Activated CD8-positive, alpha-beta memory T cell treated with anti-CD3 and anti-CD28 coated beads, Interleukin-2, amount 50 U/mL, for 24 hours (primary cell): Measurements from ENCODE around the gene IGHMBP2.

ENCODE experiments used
- DNase-seq: peaks from one replicate; pipeline ENCODE4 v3.0.0-alpha.2; 2020; ENCODE audit errors: extremely low read depth

Gene IGHMBP2

DNA sequence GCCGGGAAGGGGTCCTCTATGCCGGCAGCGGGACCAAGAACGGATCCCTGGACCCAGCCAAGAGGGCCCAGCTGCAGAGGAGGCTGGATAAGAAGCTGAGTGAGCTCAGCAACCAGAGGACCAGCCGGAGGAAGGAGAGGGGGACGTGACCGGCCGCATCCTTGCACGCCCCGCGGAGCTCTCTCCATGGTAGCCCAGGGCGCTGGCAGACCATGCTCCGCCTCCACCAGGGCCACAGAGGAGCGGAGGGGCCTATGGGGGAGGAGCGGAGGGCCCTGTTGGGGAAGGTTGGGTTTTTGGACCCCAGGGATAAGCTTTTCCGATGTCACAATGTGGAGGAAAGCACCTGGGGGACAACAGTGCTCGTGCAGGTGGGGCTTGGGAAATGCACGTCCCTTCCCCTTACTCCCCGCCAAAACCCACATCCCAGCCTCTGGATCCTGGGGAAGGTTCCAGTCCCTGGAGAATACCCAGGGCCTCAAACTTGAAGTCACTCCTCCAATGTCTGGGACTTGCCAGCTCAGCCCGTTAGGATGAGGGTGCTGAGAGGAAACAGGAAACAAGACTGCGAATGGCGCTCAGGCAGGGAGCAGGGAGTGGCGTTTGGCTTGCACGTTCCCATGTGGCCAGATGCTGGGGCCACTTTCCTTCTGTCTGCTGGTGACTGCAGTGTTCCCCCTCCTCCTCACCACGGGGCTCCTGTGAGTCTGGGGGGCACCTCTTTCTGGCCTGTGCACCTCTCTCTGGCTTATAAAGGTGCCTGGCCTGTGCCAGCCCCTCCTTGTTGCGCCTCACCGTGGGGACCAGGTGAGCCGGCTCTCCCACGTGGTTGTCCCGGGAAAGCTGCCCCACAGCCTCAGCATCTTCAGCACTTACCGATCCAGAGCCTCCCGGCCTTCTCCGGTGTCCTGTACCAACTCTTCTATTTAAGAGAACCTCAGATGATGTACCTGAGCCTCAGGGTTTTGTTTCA is 36.2 kb downstream of the IGHMBP2 start:
- no peak for DNase-seq

DNA sequence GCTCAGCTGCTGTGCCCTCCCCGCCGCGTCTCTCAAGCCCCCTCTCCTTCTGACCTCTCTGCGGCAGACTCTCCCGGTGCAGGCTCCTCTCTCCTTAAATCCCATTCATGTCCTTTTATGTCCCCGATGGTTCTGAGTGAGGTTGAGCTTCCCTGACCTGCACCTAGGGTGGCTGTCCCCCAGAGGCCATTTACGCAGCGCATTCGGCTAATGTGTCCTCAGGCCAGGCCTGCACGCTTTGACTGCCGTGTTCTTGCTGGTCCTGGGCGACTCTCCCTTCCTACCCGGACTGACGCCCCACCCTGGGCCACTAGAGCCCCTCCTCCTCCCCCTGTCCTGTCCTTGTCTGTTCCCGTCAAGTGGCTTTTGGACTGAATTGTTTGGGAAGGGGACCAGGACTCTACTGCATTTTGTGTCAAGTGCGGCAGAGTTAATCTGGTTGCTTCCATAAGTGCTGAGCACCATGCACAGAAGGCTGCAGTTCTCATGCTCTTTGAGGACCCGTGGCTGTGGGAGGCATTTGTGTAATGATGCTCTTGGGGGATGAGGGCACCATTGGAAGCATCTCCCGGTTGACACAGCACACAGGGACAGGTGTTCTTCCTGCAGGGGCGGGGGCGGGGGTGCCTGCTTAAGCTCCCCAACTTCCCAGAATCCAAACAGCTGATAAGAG is 37.1 kb downstream of the IGHMBP2 start:
- DNase-seq, result no peak

DNA sequence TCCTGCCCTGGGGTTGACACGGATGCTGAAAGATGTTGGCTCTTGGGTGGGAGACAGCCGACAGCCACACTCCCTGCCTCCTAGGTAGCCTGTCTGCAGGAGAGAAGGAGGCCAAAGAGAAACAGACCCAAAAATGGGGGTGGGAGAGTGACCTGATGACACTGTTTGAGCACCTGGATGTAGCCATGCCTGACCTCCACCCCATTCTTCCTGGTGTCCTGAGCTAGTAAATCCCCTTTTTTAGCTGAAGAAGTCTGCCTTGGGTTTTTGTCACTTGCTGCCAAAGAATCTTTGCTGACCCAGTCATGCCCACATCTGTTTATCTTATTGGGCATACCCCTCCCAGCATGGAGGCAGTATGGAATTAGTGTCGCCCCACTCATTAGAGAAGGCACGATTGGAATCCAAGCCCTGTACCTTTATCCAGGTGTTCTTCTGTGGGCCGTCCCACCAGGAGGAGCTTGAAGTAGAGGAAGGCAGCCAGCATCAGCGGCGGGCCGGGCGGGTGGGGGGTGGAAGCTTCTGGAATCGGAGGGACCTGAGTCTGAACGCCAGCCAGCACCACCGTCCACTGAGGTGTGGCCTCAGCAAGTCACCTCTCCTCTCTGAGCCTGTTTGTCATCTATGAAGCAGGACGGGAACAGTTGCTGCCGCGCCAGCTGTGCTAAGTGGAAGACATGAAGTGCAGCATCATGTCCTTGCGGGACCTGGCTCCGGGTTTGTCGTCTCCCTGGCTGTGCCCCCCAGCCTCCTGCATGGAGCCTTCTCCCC is 37.8 kb downstream of the IGHMBP2 start:
- DNase-seq, result no peak

DNA sequence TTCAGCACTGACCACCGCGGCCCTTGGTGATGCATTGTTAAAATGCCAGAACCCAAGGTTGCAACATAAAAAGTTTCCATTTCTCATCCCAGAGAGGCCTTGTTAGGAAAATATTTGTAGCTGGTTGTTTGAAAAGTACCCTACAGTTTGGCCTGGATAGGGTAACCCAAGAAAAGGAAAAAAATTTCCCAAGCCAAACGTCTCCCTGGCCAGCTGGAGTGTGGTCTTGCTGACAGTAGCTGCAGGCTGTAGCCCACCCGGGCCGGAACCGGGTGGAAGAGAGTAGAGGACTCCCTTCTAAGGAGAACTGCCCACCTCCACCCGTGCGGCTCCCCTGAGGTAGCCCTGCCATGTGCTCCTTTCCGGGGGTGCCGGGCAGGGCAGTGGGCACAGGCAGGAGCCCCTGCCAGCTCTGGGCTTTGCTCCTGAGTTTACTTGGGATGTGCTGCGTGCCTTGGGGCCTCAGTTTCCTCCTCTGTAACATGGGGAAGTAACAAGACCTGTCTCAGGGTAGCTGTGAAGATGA is 38.5 kb downstream of the IGHMBP2 start:
- DNase-seq, result no peak

DNA sequence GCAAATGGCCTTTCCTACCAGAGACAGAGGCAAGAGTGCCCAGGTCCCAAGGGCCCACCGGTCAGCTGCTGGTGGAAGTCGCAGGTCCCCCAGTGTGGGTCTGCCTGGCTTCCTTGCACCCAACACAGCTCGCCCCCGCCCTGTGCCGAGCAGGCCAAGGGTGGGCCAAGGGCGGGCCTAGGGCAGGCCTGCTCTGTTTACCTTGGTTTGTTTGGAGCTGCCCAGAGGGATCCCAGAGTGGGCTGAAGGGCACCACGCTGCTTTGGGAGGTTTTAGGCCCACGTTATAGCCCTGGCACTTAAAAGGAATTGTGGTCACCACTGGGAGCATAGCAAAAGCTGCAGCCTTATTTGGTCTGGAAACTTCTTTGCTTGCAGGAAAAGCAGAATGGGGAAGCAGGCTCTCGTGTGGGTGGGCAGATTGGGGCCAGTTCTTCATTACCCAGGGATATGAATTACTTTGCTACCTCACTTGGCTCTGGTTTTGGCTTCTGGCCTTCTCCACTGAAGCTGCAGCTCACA is 39.1 kb downstream of the IGHMBP2 start:
- no peak for DNase-seq

DNA sequence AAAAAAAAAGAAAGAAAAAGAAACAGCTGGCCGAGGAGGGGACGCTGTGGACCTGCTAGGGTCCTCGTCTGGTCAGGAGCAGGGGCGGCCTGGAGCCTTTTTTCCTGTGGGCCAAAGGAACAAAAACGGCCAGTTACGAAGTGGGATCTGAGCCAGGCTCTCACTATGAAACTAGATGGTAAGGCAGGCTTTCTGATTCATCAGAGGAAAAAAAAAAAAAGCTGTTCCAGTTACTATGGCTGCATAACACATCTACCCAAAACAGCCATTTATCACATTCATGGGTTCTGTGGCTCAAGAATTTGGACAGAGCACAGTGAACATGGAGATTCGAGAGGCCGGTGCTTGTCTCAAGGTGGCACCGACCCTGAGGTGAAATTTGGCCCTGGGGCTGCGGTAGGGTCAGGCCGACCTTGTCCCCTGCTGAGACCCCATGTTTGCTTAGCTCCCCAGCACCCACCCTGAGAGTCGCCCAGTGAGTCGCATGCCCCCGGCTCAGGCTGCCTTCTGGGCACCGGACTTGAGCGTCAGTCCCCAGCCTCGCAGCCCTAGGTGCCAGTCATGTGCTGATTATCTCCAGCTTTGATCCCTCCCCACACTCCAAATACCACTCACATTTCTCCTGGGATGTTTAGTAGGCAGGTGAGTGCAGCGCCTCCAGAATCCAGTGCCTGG is 42.9 kb downstream of the IGHMBP2 start:
- DNase-seq, result no peak

DNA sequence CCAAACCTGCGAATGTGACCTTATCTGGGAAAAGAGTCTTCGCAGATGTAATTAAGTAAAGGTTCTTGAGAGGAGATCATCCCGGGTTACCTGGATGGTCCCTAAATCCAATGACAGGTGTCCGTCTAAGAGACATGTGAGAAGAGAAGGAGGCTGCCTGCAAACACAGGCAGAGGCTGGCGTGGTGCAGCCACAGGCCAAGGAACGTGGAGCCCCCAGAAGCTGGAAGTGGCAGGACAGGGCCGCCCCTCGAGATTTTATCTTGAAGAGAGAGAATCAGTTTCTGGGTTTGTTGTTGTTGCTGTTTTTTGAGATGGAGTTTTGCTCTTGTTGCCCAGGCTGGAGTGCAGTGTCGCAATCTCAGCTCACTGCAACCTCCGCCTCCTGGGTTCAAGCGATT is 43.5 kb downstream of the IGHMBP2 start:
- no peak for DNase-seq

DNA sequence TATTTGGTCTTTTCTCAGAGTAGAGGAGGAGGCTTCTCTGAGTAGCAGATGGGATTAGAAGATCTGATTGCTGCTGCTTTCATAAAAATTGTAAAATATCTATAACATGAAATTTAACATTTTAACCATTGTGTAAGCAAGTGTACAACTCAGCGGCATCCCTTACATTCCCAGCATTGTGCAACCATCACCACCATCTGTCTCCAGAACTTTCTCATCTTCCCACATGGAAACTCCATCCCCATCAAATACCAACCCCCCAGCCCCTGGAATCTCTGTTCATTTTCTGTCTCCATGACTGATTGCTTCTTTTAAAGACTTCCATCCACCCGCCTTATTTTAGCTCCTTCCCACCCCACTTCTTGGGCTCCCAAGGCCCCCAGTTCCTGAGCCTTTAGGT is 44.8 kb downstream of the IGHMBP2 start:
- no peak for DNase-seq

DNA sequence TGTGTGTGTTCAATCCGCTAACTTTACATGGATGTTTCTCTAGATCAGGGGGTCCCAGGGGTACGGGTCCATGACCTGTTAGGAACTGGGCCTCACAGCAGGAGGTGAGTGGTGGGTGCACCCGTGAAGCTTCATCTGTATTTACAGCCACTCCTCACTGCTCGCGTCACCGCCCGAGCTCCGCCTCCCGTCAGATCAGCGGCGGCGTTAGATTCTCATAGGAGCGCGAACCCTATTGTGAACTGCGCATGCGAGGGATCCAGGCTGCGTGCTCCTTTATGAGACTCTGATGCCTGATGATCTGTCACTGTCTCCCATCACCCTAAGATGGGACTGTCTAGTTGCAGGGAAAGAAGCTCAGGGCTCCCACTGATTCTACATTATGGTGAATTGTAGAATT is 45.2 kb downstream of the IGHMBP2 start:
- no peak for DNase-seq

DNA sequence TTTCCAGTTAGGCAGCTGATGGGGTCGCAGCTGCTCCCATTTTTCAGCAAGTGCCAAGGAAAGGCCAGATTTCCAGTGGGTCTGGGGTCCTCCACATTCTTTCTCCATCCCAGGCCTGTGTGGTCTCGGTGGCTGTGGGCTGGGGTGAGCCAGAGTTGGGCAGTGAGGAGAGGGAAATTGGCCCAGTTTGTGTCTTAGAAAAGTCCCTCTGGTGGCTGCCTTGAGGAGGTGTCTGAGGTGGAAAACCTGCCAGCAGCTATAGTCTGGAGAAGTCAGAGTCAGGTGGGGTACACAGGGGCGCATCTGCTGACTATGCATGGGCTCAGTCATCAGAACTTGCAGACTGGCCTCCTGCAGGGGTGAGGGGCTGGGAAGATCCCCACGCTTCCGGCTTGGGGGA is 46.6 kb downstream of the IGHMBP2 start:
- no peak for DNase-seq

DNA sequence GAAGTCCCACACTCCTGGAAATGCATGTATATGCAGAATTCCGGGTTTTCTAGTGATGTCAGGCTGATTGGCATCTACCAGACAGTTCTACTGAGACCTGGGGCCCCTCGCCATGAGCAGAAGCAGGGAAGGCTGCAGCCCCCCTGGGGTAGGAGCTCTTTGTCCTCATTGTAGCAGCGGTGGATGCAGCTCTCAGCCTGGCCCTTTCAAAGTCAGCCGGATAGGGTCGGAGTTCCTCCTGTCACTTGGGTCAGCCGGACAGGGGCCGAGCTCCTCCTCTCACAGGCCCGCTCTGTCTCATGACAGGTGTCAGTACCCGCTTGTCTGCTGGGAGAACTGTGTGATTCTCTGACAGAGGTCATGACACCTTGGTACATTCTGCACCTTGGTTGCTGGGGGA is 47.1 kb downstream of the IGHMBP2 start:
- no peak for DNase-seq

DNA sequence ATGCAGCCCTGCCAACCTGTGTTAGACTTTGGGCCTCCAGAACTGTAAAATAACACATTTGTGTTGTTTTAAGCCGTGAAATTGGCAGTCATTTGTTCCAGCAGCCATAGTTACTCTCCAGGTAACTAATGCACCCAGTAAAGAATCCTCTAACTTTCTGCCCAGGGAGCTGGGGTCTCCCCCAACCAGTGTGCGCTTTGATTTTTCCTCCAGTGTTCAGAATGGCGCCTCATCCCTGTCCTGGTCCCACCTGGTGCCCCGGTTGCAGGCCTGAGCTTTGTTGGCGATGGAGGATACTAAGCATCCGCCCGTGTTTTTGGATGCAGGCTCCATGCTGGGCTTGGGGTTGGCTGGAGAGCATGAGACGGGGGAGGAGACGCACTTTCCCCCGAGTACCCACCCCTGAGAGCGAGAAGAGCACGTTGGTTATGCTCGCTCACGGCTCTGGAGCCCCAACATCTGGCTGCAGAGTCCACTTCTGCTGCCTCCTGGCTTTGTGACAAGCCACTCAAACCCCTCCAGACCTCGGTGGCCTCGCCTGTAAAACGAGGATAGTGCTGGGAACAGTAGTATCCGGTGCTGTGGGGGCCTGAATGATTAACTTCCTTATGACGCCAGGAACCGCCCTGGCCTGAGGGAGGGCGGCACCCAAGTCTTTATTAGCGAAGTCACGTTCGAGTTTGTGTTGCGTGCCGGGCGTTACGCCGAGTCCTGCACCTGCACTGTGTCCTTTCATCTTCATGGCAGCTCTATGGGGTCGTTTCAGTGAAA is 51.3 kb downstream of the IGHMBP2 start:
- no peak for DNase-seq

DNA sequence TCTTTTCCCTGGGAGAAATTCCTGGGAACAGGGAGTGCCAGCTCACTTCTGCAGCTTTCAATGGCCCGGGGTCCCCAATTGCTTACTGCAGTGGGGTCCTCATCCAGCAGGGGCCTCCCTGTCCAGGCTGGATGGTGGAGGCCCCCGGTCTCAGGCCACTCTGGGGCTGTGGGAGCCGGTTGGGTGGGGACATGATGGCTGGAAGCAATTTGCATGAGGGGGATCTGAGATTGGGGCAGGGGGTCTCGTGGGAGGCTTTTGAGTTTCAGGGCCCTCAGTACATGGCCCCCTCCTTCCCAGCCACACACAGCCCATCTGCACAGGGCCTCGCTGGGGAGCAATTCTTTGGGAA is 51.9 kb downstream of the IGHMBP2 start:
- DNase-seq, result no peak

DNA sequence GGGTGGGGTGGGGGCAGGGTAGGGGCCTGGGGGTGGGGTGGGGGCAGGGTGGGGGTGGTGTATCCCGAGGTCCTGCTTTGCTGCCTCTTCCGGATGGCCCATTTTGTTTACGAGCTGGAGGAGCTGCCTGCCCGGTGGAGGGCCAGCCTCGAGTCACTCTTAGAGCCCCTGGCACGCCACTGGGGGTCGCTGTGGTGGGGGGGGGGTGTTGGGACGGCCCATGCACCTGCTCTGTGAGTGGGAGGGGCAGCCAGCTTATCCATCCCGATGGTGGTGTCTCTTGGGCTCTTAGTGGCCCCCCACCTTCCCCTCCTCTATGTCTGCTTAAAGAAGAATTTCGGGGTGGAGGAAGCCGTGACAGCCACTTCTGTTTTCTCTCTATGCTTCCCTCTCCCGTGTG is 52.5 kb downstream of the IGHMBP2 start:
- no peak for DNase-seq

DNA sequence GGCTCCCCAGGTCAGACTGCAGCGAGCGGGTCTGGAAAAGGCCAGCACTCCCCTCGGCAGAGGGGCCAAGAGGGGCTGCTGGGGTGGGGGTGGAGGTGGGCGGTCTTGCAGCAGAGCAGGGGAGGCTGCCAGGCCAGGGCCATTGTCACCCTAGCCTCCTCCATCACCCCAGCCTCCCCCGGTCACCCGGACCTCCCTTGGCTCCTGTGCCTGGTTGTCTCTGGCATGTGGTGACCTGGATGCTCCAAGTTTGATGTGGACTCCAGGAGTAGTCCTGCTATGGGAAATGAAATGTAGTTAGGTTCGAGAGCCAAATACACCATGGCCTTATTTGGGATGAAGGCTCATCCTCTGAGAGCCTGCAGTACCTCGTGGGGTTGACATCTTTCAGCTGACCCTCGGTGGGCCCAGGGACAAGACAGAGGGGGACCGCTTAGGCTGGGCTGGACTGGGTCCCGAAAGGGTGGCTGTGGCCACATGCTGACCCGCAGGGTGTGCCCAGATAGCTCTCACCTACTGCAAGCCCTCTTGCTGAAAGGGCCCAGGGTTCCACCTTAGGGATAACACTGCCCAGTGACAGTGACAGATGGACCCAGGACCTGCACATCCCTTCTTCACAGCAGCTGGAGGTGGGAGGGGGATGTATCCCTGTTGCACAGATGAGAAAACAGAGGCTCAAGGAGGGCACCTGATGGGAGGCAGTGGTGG is 53.0 kb downstream of the IGHMBP2 start:
- no peak for DNase-seq

DNA sequence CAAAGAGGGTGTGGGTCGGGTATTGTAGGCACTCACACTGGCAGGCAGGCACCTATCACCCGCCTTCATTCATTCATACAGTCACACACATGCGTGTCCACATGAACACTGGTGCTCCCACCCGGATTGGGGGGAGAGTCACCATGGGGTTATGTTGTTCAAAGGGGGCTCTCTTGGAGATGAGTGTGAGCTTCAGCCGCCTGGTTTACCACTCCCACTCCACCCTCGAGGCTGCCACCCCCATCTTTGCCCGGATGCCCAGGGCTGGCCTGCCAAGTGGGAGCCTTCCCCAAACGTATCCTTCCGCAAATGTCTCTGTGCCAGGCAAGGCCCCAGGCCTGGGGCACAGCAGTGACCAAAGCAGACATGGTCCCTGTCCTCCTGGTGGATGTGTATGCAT is 54.5 kb downstream of the IGHMBP2 start:
- DNase-seq, result no peak

DNA sequence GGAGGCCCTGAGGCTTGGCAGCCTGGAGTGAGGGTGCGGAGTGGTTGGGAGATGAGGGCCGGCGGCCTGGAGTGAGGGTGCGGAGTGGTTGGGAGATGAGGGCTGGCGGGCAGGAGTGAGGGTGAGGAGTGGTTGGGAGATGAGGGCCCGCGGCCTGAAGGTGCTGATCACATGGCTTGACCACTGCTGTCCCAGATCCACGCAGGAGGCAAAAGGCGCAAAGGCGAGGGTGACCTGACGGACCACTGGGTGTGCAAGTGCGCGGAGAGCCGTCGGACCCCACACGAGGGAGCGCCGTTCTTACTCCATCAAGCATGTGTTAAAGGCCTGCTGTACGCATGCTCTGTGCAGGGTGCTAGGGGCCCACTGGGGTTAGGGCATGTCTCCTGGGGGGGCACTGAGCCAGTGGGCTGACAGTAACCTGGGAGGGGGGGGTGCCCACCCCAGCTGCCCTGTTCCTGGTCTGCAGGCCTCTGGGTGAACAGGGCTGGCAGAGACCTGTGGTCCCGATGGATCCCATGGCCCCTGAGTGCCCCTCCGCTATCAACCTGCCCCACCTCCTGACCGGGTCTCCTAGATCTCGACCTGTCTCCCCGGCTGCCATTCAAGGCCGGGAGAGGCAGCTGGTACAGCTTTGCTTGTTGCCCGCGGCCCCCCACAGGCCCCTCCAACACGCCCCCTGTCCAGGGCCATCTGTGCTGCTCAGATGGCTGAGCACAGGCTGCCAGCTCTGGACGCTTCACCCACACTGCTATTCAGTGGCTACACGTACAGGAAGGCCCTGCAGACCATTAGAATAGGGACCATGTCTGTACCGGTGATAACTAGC is 56.0 kb downstream of the IGHMBP2 start:
- no peak for DNase-seq

DNA sequence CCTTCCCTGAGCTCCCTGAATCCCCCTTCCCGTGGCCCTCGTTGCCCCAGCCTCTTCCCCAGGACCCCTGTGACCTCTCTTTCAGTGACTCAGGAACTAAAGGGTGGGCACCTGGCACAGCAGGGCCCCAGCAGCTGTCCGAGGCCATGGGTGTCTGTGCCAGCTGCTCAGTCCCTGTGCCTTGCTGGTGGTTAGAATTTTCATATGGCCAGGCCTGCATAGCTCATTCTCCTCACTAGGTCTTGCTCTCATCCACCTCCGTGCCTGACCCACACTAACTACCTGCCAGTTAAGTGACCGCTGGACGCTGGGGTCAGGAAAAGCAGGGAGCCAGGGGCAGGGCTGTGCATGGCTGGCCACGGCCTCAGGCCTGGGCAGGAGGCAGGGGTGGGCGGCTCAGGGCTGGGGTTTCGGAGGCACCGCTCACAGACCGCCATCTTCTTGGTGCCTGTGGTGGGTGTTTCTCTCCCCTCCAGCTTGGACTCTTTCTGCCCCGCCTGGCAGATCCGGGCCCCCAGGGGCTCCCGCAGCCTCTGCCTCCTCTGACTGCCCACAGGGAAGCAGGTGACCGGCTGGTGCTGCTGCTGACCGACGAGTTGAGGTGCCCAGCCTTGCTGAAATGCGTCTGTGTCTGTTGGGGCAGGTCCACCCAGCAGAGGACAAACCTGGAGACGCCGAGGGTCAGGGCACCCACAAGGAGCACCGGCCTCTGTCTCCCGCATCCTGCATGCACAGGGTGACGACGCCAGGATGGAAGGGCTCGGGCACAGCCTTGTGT is 56.8 kb downstream of the IGHMBP2 start:
- DNase-seq, result no peak
